C4-2B (cell line): Measurements from ENCODE around the gene HIVEP3.
A peak's percentile ranks its signal among the peaks of the same experiment; 100 is the strongest.

Source experiments
- H3K27ac ChIP-seq: fragments of 450-650 bp; 2 replicates; pipeline ENCODE4 v1.5.1; 2017
- CTCF ChIP-seq: fragments of 450-650 bp; conservative IDR thresholded peaks from 2 replicates; pipeline ENCODE4 v1.5.1; 2017; ENCODE audit warnings: mild to moderate bottlenecking
- ZFX ChIP-seq: fragments of 450-650 bp; IDR thresholded peaks from 2 replicates; pipeline ENCODE4 v1.6.1; 2017

HIVEP3 gene

GRCh38 chr1:41486053-41486370 is 432.7 kb downstream of the HIVEP3 start:
- TF ChIP-seq ZFX: no peak
- TF ChIP-seq CTCF: no peak
- H3K27ac ChIP-seq: peak overlapping the region; percentile 73

- peak overlapping the region; percentile 73 for H3K27ac ChIP-seq
- TF ChIP-seq ZFX (no peak), CTCF (no peak)
Observed at GRCh38 chr1:41485605-41486004, 433.1 kb downstream of the HIVEP3 start.

- H3K27ac ChIP-seq: peak within 1 kb of the TSS; percentile 73
- TF ChIP-seq ZFX (no peak), CTCF (no peak; the same call in 1 of the 2 replicates)
Observed at GRCh38 chr1:41484402-41485241, 434.1 kb downstream of the HIVEP3 start, which contains the start of gene EDN2. EDN2 (minus strand) TSS chr1:41484683; CDS start chr1:41484601, 82 bp downstream.

GRCh38 chr1:41483960-41484401 is 434.7 kb downstream of the HIVEP3 start:
- H3K27ac ChIP-seq: peak overlapping the region; percentile 73
- TF ChIP-seq ZFX: no peak
- TF ChIP-seq CTCF: no peak

GRCh38 chr1:41483001-41483850 is 435.5 kb downstream of the HIVEP3 start:
- peak overlapping the region; percentile 73 for H3K27ac ChIP-seq
- TF ChIP-seq ZFX: no peak
- no peak for TF ChIP-seq CTCF

GRCh38 chr1:41482001-41482765 is 436.5 kb downstream of the HIVEP3 start:
- TF ChIP-seq CTCF (no peak), ZFX (no peak)

More at GRCh38 chr1:41482001-41482765, 436.5 kb downstream of the HIVEP3 start:
- H3K27ac ChIP-seq: peak overlapping the region; percentile 73
